ENCODE results near the gene PRR11.
"Not testable (repeated sequence)": the region's sequence is repeated elsewhere in the genome, so short reads cannot be mapped to it uniquely, and the experiment has no call there.

The PRR11 gene

GRCh38 chr17:59220328-59221158 lies 65.0 kb downstream of the PRR11 start, which contains the start of gene GDPD1:
Gene GDPD1 (plus strand): TSS chr17:59220511. CDS start chr17:59220610, 99 bp downstream.
- peak; percentile 97 for DNase-seq

GRCh38 chr17:59221159-59221847 lies 65.8 kb downstream of the PRR11 start:
- no peak for DNase-seq

GRCh38 chr17:59223813-59224212 lies 68.3 kb downstream of the PRR11 start:
- no peak for DNase-seq

GRCh38 chr17:59228588-59228987 lies 73.0 kb downstream of the PRR11 start:
- not testable (repeated sequence) for DNase-seq

- DNase-seq = no peak
Measured at GRCh38 chr17:59230764-59231163, 75.2 kb downstream of the PRR11 start.

- no peak for DNase-seq
Measured at GRCh38 chr17:59234631-59235030, 79.1 kb downstream of the PRR11 start.

- no peak for DNase-seq
Measured at GRCh38 chr17:59238906-59239305, 83.4 kb downstream of the PRR11 start.

GRCh38 chr17:59244081-59244480 lies 88.5 kb downstream of the PRR11 start:
- DNase-seq = no peak

Measured in CD4-positive, alpha-beta T cell treated with Interleukin-10 for 1 hour (primary cell).